Stimulated activated CD4-positive, alpha-beta T cell treated with anti-CD3 and anti-CD28 coated beads, TNF-alpha, amount 100 ng/mL, for 4 hours (primary cell): Measurements from ENCODE around the gene CD274.
A peak's percentile ranks its signal among the peaks of the same experiment; 100 is the strongest.
"Not testable (repeated sequence)": the region's sequence is repeated elsewhere in the genome, so short reads cannot be mapped to it uniquely, and the experiment has no call there.

Experiments
- DNase-seq, 3 experiments: peaks; one replicate each; pipeline ENCODE4 v3.0.0-alpha.2; 2020; ENCODE audit warnings: low read depth in 3 of 3

The CD274 gene

GRCh38 chr9:5450359-5451091 is at the start of gene CD274:
CD274 (plus strand) TSS chr9:5450542; CDS start chr9:5456114, 5,572 bp downstream.
- peak; percentile 70 to 74 (median 73) for DNase-seq

GRCh38 chr9:5402217-5402616 is 48.1 kb upstream of the CD274 start:
- no peak for DNase-seq

GRCh38 chr9:5408596-5408995 is 41.7 kb upstream of the CD274 start:
- DNase-seq, result no peak

GRCh38 chr9:5416953-5417352 is 33.4 kb upstream of the CD274 start:
- DNase-seq, result no peak

- DNase-seq, result no peak
Measured at GRCh38 chr9:5418481-5418880, 31.9 kb upstream of the CD274 start.

GRCh38 chr9:5419987-5420386 is 30.4 kb upstream of the CD274 start:
- DNase-seq, result no peak

GRCh38 chr9:5421163-5421562 is 29.2 kb upstream of the CD274 start:
- DNase-seq, result no peak

GRCh38 chr9:5422276-5422675 is 28.1 kb upstream of the CD274 start:
- no peak for DNase-seq

GRCh38 chr9:5425006-5425628 is 25.2 kb upstream of the CD274 start:
- DNase-seq, result no peak

GRCh38 chr9:5427005-5427404 is 23.3 kb upstream of the CD274 start:
- no peak for DNase-seq

- DNase-seq, result no peak
Measured at GRCh38 chr9:5428172-5428571, 22.2 kb upstream of the CD274 start.

- no peak for DNase-seq
Measured at GRCh38 chr9:5428794-5429528, 21.4 kb upstream of the CD274 start.

GRCh38 chr9:5429873-5430564 is 20.3 kb upstream of the CD274 start:
- DNase-seq, result no peak

- DNase-seq, result no peak
Measured at GRCh38 chr9:5430912-5431311, 19.4 kb upstream of the CD274 start.

- DNase-seq, result not testable (repeated sequence)
Measured at GRCh38 chr9:5432890-5433289, 17.5 kb upstream of the CD274 start.

GRCh38 chr9:5433328-5433727 is 17.0 kb upstream of the CD274 start:
- not testable (repeated sequence) for DNase-seq

GRCh38 chr9:5433841-5434810 is 16.2 kb upstream of the CD274 start:
- not testable (repeated sequence) for DNase-seq

GRCh38 chr9:5435912-5436311 is 14.4 kb upstream of the CD274 start:
- DNase-seq, result no peak

- DNase-seq, result no peak
Measured at GRCh38 chr9:5436441-5436840, 13.9 kb upstream of the CD274 start.

- peak; percentile 61 to 80 (median 73) for DNase-seq
Measured at GRCh38 chr9:5437254-5438216, 12.8 kb upstream of the CD274 start, which contains the start of gene PLGRKT. PLGRKT (minus strand) TSS chr9:5437925; CDS start chr9:5431977, 5,948 bp downstream.
